RWPE2 (cell line): ENCODE data around the gene PATJ.
"Not testable (repeated sequence)": the region's sequence is repeated elsewhere in the genome, so short reads cannot be mapped to it uniquely, and the experiment has no call there.

Source experiments
- ATAC-seq: fragments of 200-7000 bp; cut with Tn5 transposase; 3 replicates; pipeline ENCODE4 v1.9.1; 2021; ENCODE audit warnings: low read depth
- DNase-seq: peaks from one replicate; pipeline ENCODE4 v3.0.0-alpha.2; 2020; ENCODE audit warnings: low spot score
- H3K27ac ChIP-seq: fragments of 450-650 bp; 2 replicates; pipeline ENCODE4 v1.5.1; 2017; ENCODE audit warnings: mild to moderate bottlenecking; ENCODE audit not compliant: poor library complexity, severe bottlenecking
- H3K27me3 ChIP-seq: fragments of 250-450 bp; sonication (Bioruptor Pico); 2 replicates; pipeline ENCODE4 v1.5.1; 2021; ENCODE audit warnings: mild to moderate bottlenecking, moderate library complexity; ENCODE audit not compliant: insufficient read depth, poor library complexity, severe bottlenecking
- H3K36me3 ChIP-seq: fragments of 250-450 bp; sonication (Bioruptor Pico); 2 replicates; pipeline ENCODE4 v1.5.1; 2020; ENCODE audit warnings: low read depth, mild to moderate bottlenecking, moderate library complexity
- H3K4me1 ChIP-seq: fragments of 250-450 bp; sonication (Bioruptor Pico); 2 replicates; pipeline ENCODE4 v1.5.1; 2021; ENCODE audit warnings: mild to moderate bottlenecking, moderate library complexity; ENCODE audit not compliant: insufficient read depth, poor library complexity, severe bottlenecking
- H3K4me3 ChIP-seq: fragments of 250-450 bp; sonication (Bioruptor Pico); 2 replicates; pipeline ENCODE4 v1.5.1; 2021; ENCODE audit warnings: mild to moderate bottlenecking, moderate library complexity; ENCODE audit not compliant: severe bottlenecking
- H3K9me3 ChIP-seq: fragments of 250-450 bp; sonication (Bioruptor Pico); 2 replicates; pipeline ENCODE4 v1.5.1; 2021; ENCODE audit warnings: mild to moderate bottlenecking, moderate library complexity; ENCODE audit not compliant: severe bottlenecking
- CTCF ChIP-seq: fragments of 450-650 bp; IDR thresholded peaks from one replicate; pipeline ENCODE4 v1.5.1; 2017; ENCODE audit warnings: mild to moderate bottlenecking, moderate library complexity; ENCODE audit not compliant: poor library complexity, severe bottlenecking

Gene PATJ

DNA sequence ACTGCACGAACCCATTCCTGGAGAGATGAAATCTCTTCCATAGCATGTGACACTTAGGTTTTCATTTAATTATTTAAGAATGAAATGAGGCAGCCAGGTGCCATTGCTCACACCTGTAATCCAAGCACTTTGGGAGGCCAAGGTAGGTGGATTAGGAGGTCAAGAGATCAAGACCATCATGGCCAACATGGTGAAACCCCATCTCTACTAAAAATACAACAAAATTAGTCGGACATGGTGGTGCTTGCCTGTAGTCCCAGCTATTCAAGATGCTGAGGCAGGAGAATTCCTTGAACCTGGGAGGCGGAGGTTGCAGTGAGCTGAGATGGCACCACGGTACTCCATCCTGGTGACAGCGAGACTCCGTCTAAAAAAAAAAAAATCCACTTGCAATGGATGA, 470.1 kb downstream of the PATJ start:
- no peak overlapping the region for H3K27ac ChIP-seq
- DNase-seq (no peak), ATAC-seq (no peak)
- peaks cover 11% of the 10 kb centered on the region for H3K9me3 ChIP-seq
- TF ChIP-seq CTCF: no peak
- no peaks in the 10 kb centered on the region for H3K27me3 ChIP-seq
- no peak overlapping the region for H3K4me3 ChIP-seq
- peaks cover 5% of the 10 kb centered on the region for H3K4me1 ChIP-seq
- H3K36me3 ChIP-seq: no peaks in the 10 kb centered on the region

- DNase-seq (no peak), ATAC-seq (no peak)
- no peak for TF ChIP-seq CTCF
- no peaks in the 10 kb centered on the region for H3K27me3 ChIP-seq
- H3K36me3 ChIP-seq: no peaks in the 10 kb centered on the region
- H3K4me1 ChIP-seq: peaks cover 5% of the 10 kb centered on the region
- no peak overlapping the region for H3K4me3 ChIP-seq
- no peak overlapping the region for H3K27ac ChIP-seq
- peaks cover 11% of the 10 kb centered on the region for H3K9me3 ChIP-seq
Measured at GRCh38 chr1:62213075-62213914, 471.0 kb downstream of the PATJ start.

DNA sequence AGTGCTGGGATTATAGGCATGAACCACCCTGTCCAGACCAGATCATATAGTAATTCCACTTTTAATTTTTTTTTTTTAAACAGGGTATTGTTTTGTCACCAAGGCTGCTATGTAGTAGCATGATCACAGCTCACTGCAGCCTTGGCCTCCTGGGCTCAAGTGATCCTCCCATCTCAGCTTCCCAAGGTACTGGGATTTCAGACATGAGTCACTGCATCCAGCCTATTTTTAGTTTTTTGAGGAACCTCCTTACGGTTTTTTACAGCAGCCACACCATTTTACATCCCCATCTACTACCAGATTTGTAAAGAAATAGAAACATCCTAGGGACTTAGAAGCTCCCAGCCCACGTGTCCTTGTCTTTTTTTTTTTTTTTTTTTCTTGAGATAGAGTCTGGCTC, 476.3 kb downstream of the PATJ start:
- no peaks in the 10 kb centered on the region for H3K9me3 ChIP-seq
- TF ChIP-seq CTCF: no peak
- ATAC-seq: no peak
- H3K27ac ChIP-seq: no peak overlapping the region
- H3K4me1 ChIP-seq: no peaks in the 10 kb centered on the region
- no peaks in the 10 kb centered on the region for H3K27me3 ChIP-seq
- no peak overlapping the region for H3K4me3 ChIP-seq
- DNase-seq: no peak
- H3K36me3 ChIP-seq: no peaks in the 10 kb centered on the region

DNA sequence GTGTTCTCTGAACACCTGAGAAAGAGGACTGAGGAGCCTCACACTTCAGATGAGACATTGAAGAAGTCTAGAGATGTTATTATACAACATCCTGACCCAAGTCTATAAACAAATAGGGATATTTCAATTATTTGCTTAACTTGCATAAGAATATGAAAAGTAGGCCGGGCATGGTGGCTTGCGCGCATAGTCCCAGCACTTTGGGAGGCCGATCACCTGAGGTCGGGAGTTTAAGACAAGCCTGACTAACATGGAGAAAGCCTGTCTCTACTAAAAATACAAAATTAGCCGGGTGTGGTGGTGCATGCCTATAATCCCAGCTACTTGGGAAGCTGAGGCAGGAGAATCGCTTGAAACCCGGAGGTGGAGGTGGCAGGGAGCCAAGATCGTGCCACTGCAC, 478.2 kb downstream of the PATJ start:
- H3K27me3 ChIP-seq, H3K9me3 ChIP-seq, DNase-seq, H3K4me3 ChIP-seq, ATAC-seq, H3K4me1 ChIP-seq, H3K27ac ChIP-seq, H3K36me3 ChIP-seq: not testable (repeated sequence)

GRCh38 chr1:62221171-62221570, 478.9 kb downstream of the PATJ start:
- Histone ChIP-seq H3K36me3 (no peaks in the 10 kb centered on the region), H3K9me3 (no peaks in the 10 kb centered on the region), H3K4me1 (no peaks in the 10 kb centered on the region), H3K4me3 (no peak overlapping the region), H3K27me3 (no peaks in the 10 kb centered on the region), H3K27ac (no peak overlapping the region)
- ATAC-seq (no peak), DNase-seq (no peak)
- TF ChIP-seq CTCF: no peak
